Lower leg skin (tissue), 3 donors: Measurements from ENCODE around the gene LIPC.

Experiments
- POLR2A ChIP-seq, 2 donors: fragments of 450-650 bp; IDR thresholded peaks; one replicate each; pipeline ENCODE4 v1.6.1; 2016 to 2017; ENCODE audit warnings: antibody characterized with exemption in 2 of 2, mild to moderate bottlenecking in 1 of 2, moderate library complexity in 1 of 2
- TF ChIP-seq, protein P1 (sequence below), 3 donors: fragments of 450-650 bp; IDR thresholded peaks; one replicate each; pipeline ENCODE4 v1.5.1; 2016; ENCODE audit warnings: antibody characterized with exemption in 3 of 3, mild to moderate bottlenecking in 3 of 3, moderate library complexity in 2 of 3

DNA sequence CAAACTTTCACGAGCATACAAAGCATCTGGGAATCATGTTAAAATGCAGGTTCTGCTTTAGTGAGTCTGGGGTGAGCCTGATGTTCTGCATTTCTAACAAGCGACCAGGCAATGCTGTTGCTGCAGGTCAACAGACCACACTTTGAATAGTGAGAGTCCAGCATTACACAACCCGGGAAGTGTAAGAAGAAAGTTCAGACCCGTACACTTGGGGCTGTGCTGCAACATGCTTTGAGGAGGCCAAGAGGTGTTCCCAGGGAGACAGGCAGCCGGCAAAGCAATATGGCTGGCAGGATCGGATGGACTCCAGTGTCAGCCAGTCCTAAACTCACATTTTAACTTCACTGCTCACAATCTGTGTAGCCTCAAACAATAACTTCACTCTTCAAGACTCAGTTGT, 134.2 kb downstream of the LIPC start:
- TF ChIP-seq, protein P1, sequence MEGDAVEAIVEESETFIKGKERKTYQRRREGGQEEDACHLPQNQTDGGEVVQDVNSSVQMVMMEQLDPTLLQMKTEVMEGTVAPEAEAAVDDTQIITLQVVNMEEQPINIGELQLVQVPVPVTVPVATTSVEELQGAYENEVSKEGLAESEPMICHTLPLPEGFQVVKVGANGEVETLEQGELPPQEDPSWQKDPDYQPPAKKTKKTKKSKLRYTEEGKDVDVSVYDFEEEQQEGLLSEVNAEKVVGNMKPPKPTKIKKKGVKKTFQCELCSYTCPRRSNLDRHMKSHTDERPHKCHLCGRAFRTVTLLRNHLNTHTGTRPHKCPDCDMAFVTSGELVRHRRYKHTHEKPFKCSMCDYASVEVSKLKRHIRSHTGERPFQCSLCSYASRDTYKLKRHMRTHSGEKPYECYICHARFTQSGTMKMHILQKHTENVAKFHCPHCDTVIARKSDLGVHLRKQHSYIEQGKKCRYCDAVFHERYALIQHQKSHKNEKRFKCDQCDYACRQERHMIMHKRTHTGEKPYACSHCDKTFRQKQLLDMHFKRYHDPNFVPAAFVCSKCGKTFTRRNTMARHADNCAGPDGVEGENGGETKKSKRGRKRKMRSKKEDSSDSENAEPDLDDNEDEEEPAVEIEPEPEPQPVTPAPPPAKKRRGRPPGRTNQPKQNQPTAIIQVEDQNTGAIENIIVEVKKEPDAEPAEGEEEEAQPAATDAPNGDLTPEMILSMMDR (IDR thresholded peaks at IDR 0.05): no peak
- no peak for TF ChIP-seq POLR2A (IDR thresholded peaks at IDR 0.05)
